Measurements from ENCODE around the gene OVCH1. TPM values are rescaled to one million over a fixed set of nuclear protein-coding genes. Genes with fewer than 3 reads are reported as not detected.

The OVCH1 gene, protein sequence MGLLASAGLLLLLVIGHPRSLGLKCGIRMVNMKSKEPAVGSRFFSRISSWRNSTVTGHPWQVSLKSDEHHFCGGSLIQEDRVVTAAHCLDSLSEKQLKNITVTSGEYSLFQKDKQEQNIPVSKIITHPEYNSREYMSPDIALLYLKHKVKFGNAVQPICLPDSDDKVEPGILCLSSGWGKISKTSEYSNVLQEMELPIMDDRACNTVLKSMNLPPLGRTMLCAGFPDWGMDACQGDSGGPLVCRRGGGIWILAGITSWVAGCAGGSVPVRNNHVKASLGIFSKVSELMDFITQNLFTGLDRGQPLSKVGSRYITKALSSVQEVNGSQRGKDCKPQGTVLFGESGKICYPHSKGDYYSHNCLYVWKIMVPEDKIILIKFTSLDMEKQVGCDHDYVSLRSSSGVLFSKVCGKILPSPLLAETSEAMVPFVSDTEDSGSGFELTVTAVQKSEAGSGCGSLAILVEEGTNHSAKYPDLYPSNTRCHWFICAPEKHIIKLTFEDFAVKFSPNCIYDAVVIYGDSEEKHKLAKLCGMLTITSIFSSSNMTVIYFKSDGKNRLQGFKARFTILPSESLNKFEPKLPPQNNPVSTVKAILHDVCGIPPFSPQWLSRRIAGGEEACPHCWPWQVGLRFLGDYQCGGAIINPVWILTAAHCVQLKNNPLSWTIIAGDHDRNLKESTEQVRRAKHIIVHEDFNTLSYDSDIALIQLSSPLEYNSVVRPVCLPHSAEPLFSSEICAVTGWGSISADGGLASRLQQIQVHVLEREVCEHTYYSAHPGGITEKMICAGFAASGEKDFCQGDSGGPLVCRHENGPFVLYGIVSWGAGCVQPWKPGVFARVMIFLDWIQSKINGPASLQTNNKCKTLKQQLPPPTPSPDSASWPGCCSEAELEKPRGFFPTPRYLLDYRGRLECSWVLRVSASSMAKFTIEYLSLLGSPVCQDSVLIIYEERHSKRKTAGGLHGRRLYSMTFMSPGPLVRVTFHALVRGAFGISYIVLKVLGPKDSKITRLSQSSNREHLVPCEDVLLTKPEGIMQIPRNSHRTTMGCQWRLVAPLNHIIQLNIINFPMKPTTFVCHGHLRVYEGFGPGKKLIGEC
- under 1 TPM in 1 of 4 donors, not detected in 3; 0.40 TPM for total RNA-seq

DNA sequence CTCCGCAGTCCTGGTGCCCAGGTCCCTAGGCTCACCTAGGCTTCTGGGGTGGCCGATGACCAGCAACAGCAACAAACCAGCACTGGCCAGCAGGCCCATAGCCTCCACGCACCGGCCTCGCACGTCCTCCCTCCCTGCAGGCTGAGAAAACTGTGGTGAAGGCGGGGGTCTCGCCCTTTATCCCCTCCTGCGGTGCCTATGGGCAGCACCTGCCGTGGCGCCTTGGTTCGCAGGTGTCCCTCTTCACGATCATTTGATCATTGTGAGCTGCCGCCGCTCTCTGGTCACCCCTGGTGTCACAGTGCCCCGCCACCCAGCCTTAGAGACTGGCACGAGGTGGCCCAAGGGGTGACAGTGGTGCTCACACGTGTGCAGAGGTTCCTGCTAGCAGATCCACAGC is at the start of gene OVCH1:
Gene OVCH1 (minus strand): TSS at position 99 of the 400 bp plus-strand sequence. CDS start 0 bp downstream, at position 99.
- Histone ChIP-seq H3K4me3 (no peak within 1 kb of the TSS), H3K36me3 (no peaks in the 10 kb centered on the region), H3K9me3 (no peaks in the 10 kb centered on the region), H3K4me1 (no peaks in the 10 kb centered on the region), H3K27ac (no peak within 1 kb of the TSS), H3K27me3 (no peaks in the 10 kb centered on the region)
- TF ChIP-seq, protein P1, sequence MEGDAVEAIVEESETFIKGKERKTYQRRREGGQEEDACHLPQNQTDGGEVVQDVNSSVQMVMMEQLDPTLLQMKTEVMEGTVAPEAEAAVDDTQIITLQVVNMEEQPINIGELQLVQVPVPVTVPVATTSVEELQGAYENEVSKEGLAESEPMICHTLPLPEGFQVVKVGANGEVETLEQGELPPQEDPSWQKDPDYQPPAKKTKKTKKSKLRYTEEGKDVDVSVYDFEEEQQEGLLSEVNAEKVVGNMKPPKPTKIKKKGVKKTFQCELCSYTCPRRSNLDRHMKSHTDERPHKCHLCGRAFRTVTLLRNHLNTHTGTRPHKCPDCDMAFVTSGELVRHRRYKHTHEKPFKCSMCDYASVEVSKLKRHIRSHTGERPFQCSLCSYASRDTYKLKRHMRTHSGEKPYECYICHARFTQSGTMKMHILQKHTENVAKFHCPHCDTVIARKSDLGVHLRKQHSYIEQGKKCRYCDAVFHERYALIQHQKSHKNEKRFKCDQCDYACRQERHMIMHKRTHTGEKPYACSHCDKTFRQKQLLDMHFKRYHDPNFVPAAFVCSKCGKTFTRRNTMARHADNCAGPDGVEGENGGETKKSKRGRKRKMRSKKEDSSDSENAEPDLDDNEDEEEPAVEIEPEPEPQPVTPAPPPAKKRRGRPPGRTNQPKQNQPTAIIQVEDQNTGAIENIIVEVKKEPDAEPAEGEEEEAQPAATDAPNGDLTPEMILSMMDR (IDR thresholded peaks at IDR 0.05), result no peak
- no peak for TF ChIP-seq POLR2A (IDR thresholded peaks at IDR 0.05)
- no peak for DNase-seq

DNA sequence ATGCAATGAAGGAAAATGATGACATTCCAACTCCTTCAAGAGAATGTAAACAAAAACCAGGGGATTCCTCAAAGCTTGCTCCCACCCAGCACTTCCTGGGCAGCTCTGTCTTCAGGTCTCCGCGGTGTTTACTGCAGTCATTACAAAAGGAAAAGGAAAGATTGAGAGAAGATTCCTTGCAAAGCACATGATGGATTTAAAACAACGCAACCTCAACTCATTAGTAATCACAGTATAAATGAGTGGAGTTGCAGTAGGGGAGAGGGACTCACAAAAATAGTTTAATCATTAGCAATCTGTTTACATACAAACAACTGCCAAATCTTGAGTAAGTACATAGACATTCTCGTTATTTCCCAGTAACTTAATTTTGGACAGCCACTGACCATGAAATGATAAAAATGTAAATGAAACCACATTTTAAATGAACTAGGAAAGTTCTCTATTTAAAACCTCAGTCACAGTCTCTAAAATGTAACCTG is 49.7 kb upstream of the OVCH1 start:
- H3K36me3 ChIP-seq, result no peaks in the 10 kb centered on the region
- H3K4me1 ChIP-seq, result peaks cover 0 to 4% (median 0%) of the 10 kb centered on the region in 4 donors
- H3K4me3 ChIP-seq, result no peak overlapping the region
- TF ChIP-seq, protein P1 (IDR thresholded peaks at IDR 0.05), result no peak
- no peak for TF ChIP-seq POLR2A (IDR thresholded peaks at IDR 0.05)
- DNase-seq, result no peak
- H3K9me3 ChIP-seq, result no peaks in the 10 kb centered on the region
- no peaks in the 10 kb centered on the region for H3K27me3 ChIP-seq
- peak overlapping the region in 3 of 4 donors; percentile 10 to 47 (median 38) for H3K27ac ChIP-seq

DNA sequence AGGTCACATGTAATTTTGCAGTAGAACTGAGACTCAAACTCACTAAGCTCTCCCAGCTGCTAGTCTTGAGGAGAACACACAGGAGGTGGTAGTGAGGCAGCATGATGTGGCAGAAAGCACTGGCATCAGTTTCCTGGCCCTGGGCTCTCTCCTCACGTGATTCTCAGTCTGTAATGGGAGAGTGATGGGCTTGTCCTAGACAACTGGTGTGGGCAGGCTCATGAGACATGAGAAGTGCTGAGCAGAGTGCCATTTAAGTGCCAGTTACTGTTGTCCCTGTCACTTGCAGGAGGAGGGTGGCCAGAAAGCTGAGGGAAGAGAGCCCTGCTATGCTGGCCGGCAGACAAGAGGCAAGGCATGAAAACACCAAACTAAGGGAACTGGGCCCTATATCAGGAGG is 48.5 kb upstream of the OVCH1 start:
- TF ChIP-seq POLR2A (IDR thresholded peaks at IDR 0.05), result no peak
- TF ChIP-seq, protein P1 (IDR thresholded peaks at IDR 0.05), result no peak
- H3K27me3 ChIP-seq, result no peaks in the 10 kb centered on the region

DNA sequence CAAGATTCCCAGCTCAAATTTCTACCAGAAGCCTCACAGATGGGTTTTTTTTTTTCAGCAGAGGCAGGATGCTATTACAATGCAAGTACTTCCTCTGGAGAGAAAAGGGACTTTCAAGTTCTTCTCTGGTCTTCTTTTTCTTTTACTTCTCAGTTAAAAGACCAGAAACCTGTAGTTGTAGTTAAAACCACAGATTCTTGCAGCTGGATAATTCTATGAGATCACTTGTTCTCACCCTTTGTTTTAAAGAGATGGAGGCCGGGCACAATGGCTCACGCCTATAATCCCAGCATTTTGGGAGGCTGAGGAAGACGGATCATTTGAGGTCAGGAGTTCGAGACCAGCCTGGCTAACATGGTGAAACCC is 47.6 kb upstream of the OVCH1 start:
- peaks cover 0 to 4% (median 0%) of the 10 kb centered on the region in 4 donors for H3K4me1 ChIP-seq
- H3K36me3 ChIP-seq, result no peaks in the 10 kb centered on the region
- H3K27ac ChIP-seq, result no peak overlapping the region
- TF ChIP-seq POLR2A (IDR thresholded peaks at IDR 0.05), result no peak
- TF ChIP-seq, protein P1 (IDR thresholded peaks at IDR 0.05), result no peak
- no peak for DNase-seq
- H3K4me3 ChIP-seq, result no peak overlapping the region
- no peaks in the 10 kb centered on the region for H3K27me3 ChIP-seq
- H3K9me3 ChIP-seq, result no peaks in the 10 kb centered on the region

More for the DNA sequence above, 48.5 kb upstream of the OVCH1 start:
- Histone ChIP-seq H3K9me3 (no peaks in the 10 kb centered on the region), H3K4me3 (no peak overlapping the region), H3K27ac (peak overlapping the region in 2 of 4 donors; percentile 47 to 49), H3K4me1 (peaks cover 0 to 4% (median 0%) of the 10 kb centered on the region in 4 donors), H3K36me3 (no peaks in the 10 kb centered on the region)
- DNase-seq, result no peak

DNA sequence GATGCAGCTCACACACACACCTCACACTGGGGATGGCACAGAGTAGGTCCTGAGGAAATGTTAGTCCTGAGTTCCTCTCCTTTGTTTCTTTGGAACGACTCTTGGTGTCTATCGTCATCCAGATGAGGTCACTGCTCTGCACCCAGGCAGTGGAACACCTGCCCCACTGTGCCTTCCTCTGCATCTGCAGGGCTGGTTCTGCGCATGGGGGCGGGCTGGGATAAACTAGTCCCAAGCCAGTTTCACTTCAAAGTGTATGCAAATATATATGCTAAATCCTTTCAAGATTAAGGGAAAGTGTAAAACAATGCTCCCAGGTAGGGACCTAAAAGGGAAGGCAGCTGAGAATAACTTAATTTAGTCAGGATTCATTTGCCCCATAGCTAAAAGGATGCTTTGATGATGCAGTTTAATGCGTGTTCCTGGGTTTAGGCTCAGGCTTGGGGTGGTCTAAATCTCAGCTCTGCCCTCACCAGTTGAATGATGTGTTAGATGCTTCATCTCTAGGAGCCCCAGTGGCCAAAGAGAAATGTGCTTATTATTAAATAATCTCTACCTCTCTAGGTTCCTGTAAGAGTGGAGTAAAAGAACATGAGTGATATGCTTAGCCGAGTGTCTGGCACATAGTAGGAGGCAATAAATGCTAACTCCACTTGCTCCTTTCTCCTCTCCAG is 47.1 kb upstream of the OVCH1 start:
- Histone ChIP-seq H3K27ac (no peak overlapping the region), H3K4me3 (no peak overlapping the region), H3K9me3 (no peaks in the 10 kb centered on the region), H3K36me3 (no peaks in the 10 kb centered on the region), H3K4me1 (peaks cover 0 to 4% (median 0%) of the 10 kb centered on the region in 4 donors), H3K27me3 (no peaks in the 10 kb centered on the region)
- TF ChIP-seq, protein P1 (IDR thresholded peaks at IDR 0.05), result no peak
- no peak for TF ChIP-seq POLR2A (IDR thresholded peaks at IDR 0.05)
- DNase-seq, result no peak
